Neutrophil (primary cell): ENCODE data around the gene ARTN.

ENCODE experiments used
- H3K27ac ChIP-seq: fragments of 200-600 bp; sonication (generic); 2 replicates; pipeline ENCODE4 v1.5.1; 2016; ENCODE audit warnings: mild to moderate bottlenecking, moderate library complexity
- H3K27me3 ChIP-seq: fragments of 200-600 bp; sonication (generic); 2 replicates; pipeline ENCODE4 v1.6.0; 2016; ENCODE audit warnings: mild to moderate bottlenecking
- H3K36me3 ChIP-seq: fragments of 200-600 bp; sonication (generic); 2 replicates; pipeline ENCODE4 v1.5.1; 2017
- H3K4me1 ChIP-seq, 2 experiments: fragments of 200-600 bp in 1 of 2; sonication (generic) in 1 of 2; 1 replicate in 1 of 2; 2 replicates in 1 of 2; pipeline versions ENCODE4 v1.5.1 to v1.6.1; 2013 to 2016; ENCODE audit warnings: low read depth in 1 of 2, low read length in 1 of 2, mild to moderate bottlenecking in 1 of 2, moderate library complexity in 1 of 2; ENCODE audit not compliant: control insufficient read depth in 1 of 2, insufficient read depth in 1 of 2
- H3K4me3 ChIP-seq, 2 experiments: fragments of 200-600 bp in 1 of 2; sonication (generic) in 1 of 2; 1 replicate in 1 of 2; 2 replicates in 1 of 2; pipeline ENCODE4 v1.5.1; 2013 to 2016; ENCODE audit warnings: low read depth in 1 of 2, low read length in 1 of 2, mild to moderate bottlenecking in 1 of 2, moderate library complexity in 1 of 2
- H3K9me3 ChIP-seq: fragments of 200-600 bp; sonication (generic); 2 replicates; pipeline ENCODE4 v1.5.1; 2016
- CTCF ChIP-seq: fragments of 200-600 bp; sonication (generic); IDR thresholded peaks from 2 replicates; pipeline ENCODE4 v1.5.1; 2016; ENCODE audit warnings: antibody characterized with exemption

ARTN gene

DNA sequence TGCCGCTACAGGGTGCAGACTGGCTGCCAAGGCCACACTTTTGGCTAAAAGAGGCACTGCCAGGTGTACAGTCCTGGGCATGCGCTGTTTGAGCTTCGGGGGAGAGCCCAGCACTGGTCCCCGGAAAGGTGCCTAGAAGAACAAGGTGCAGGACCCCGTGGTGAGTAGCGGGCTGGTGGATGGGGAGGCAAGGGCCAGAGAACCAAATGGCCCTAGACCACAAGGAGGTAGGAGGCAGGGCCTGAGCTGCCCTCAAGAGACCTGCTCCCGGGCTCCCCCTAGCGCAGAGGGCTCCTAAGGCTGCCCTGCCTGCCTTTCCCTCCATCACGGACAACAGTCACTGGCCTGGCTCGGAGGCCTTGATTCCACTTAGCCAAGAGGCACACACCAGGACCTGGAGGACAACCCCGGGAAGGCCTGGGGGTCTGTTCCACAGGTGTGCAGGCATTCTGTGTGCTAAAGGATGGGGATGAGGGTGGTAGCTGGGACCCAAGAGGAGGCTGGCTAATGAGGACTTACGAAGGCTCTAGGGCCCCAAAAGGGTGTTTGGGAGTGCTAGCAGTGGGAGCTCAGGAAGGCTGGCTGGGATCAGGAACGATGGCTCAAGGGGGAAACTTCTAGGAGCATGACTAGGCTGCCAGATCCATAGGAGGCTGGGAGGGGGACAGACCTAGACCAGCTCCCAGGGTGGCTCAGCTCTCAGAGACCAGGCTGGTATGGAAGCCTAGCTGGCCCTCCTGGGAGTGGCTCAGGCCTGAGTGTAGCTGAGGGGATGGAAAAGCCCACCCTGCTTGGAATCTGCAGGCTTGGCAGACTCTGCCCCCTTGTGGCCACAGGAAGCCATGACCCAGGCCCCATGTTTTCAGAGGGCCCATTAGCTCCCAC lies 742 bp downstream of the ARTN start:
- Histone ChIP-seq H3K27me3 (peaks cover 72% of the 10 kb centered on the region), H3K9me3 (no peaks in the 10 kb centered on the region), H3K4me1 (peaks cover 14 to 27% of the 10 kb centered on the region in 2 experiments), H3K36me3 (no peaks in the 10 kb centered on the region), H3K4me3 (no peak overlapping the region), H3K27ac (no peak overlapping the region)
- peak; percentile 80 for TF ChIP-seq CTCF

GRCh38 chr1:43934986-43935324 lies 1.4 kb downstream of the ARTN start:
- Histone ChIP-seq H3K27me3 (peaks cover 72% of the 10 kb centered on the region), H3K4me3 (no peak overlapping the region), H3K27ac (no peak overlapping the region), H3K9me3 (no peaks in the 10 kb centered on the region), H3K4me1 (peaks cover 14 to 27% of the 10 kb centered on the region in 2 experiments), H3K36me3 (no peaks in the 10 kb centered on the region)
- no peak for TF ChIP-seq CTCF

GRCh38 chr1:43935711-43936427 lies 2.3 kb downstream of the ARTN start:
- Histone ChIP-seq H3K4me1 (peaks cover 14 to 27% of the 10 kb centered on the region in 2 experiments), H3K27me3 (peaks cover 72% of the 10 kb centered on the region), H3K36me3 (no peaks in the 10 kb centered on the region), H3K27ac (no peak overlapping the region), H3K9me3 (no peaks in the 10 kb centered on the region), H3K4me3 (no peak overlapping the region)
- no peak for TF ChIP-seq CTCF

DNA sequence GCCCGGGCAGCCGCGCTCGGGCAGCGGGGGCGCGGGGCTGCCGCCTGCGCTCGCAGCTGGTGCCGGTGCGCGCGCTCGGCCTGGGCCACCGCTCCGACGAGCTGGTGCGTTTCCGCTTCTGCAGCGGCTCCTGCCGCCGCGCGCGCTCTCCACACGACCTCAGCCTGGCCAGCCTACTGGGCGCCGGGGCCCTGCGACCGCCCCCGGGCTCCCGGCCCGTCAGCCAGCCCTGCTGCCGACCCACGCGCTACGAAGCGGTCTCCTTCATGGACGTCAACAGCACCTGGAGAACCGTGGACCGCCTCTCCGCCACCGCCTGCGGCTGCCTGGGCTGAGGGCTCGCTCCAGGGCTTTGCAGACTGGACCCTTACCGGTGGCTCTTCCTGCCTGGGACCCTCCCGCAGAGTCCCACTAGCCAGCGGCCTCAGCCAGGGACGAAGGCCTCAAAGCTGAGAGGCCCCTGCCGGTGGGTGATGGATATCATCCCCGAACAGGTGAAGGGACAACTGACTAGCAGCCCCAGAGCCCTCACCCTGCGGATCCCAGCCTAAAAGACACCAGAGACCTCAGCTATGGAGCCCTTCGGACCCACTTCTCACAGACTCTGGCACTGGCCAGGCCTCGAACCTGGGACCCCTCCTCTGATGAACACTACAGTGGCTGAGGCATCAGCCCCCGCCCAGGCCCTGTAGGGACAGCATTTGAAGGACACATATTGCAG lies 3.0 kb downstream of the ARTN start:
- peaks cover 72% of the 10 kb centered on the region for H3K27me3 ChIP-seq
- H3K4me1 ChIP-seq, result peaks cover 14 to 27% of the 10 kb centered on the region in 2 experiments
- H3K9me3 ChIP-seq, result no peaks in the 10 kb centered on the region
- no peak overlapping the region for H3K27ac ChIP-seq
- H3K36me3 ChIP-seq, result no peaks in the 10 kb centered on the region
- TF ChIP-seq CTCF, result no peak
- no peak overlapping the region for H3K4me3 ChIP-seq

GRCh38 chr1:43937179-43937865 lies 3.7 kb downstream of the ARTN start:
- H3K9me3 ChIP-seq, result no peaks in the 10 kb centered on the region
- H3K36me3 ChIP-seq, result no peaks in the 10 kb centered on the region
- peaks cover 14 to 27% of the 10 kb centered on the region in 2 experiments for H3K4me1 ChIP-seq
- TF ChIP-seq CTCF, result no peak
- no peak overlapping the region for H3K27ac ChIP-seq
- H3K4me3 ChIP-seq, result no peak overlapping the region
- H3K27me3 ChIP-seq, result peaks cover 66% of the 10 kb centered on the region
